K562 (cell line): ENCODE measurements around the gene ZDHHC24. TPM values are rescaled to one million over a fixed set of nuclear protein-coding genes. Genes with fewer than 3 reads are reported as not detected.
A peak's percentile ranks its signal among the peaks of the same experiment; 100 is the strongest.

Source experiments
- ATAC-seq: fragments of 200-7000 bp; cut with Tn5 transposase; 3 replicates; pipeline ENCODE4 v1.9.1; 2020; ENCODE audit warnings: moderate library complexity
- BruUV-seq: library from RNA; stranded (reverse); fragments of 400-500 nt; replicated peaks from 2 replicates; lab custom pipeline; 2021; lab: Mats Ljungman, UMichigan
- CTCF ChIA-PET: fragments of 300-600 bp; formaldehyde crosslinking; extraction: SDS; loops from one replicate; lab custom pipeline; 2021; ENCODE audit warnings: low intra/inter-chr PET ratio; lab: Yijun Ruan, JAX
- POLR2A ChIA-PET: fragments of 300-600, 350-650 bp; sonication (Branson Sonifier 250); formaldehyde crosslinking; extraction: SDS; loops from one replicate; lab custom pipeline; 2021; ENCODE audit warnings: antibody characterized with exemption, inconsistent platforms; lab: Yijun Ruan, JAX
- DNase-seq, 4 experiments: peaks; one replicate each; pipeline versions ENCODE4 v3.0.0 to v3.0.0-alpha.2; 2011 to 2018; ENCODE audit warnings: low spot score in 3 of 4, mixed read lengths in 3 of 4; ENCODE audit errors: extremely low read depth in 1 of 4
- FAIRE-seq: peaks from 2 replicates; lab custom pipeline; 2011; peaks lifted over from hg19 to GRCh38; lab: Jason Lieb, UNC
- H2AFZ ChIP-seq: 2 replicates; pipeline ENCODE4 v1.6.0; 2011; ENCODE audit warnings: low read depth, low read length, control low read depth, inconsistent platforms
- H3K27ac ChIP-seq: fragments of 200-600 bp; 3 replicates; pipeline ENCODE4 v1.8.0; 2011; ENCODE audit warnings: low read depth, mild to moderate bottlenecking, control low read depth, inconsistent platforms, low read length, moderate library complexity, mixed read lengths; ENCODE audit errors: extremely low read depth
- H3K27me3 ChIP-seq, 2 experiments: fragments of 300-600 bp in 1 of 2; 2 replicates in 1 of 2; 3 replicates in 1 of 2; pipeline versions ENCODE4 v1.6.0 to v1.8.0; 2011; ENCODE audit warnings: inconsistent platforms in 2 of 2, low read length in 2 of 2, mild to moderate bottlenecking in 1 of 2, mixed read lengths in 1 of 2, moderate library complexity in 1 of 2; ENCODE audit not compliant: control insufficient read depth in 2 of 2, insufficient read depth in 2 of 2
- H3K36me3 ChIP-seq: fragments of 300-600 bp; 3 replicates; pipeline ENCODE4 v1.8.0; 2011; ENCODE audit warnings: mild to moderate bottlenecking, low read length, inconsistent platforms; ENCODE audit not compliant: control insufficient read depth, insufficient read depth
- H3K4me1 ChIP-seq, 2 experiments: fragments of 200-600 bp in 1 of 2; replicated peaks in 1 of 2; 2 replicates in 1 of 2; 3 replicates in 1 of 2; pipeline versions ENCODE4 v1.5.1 to v1.8.0; 2011; ENCODE audit warnings: inconsistent platforms in 2 of 2, low read length in 2 of 2, mild to moderate bottlenecking in 1 of 2, mixed read lengths in 1 of 2, moderate library complexity in 1 of 2; ENCODE audit not compliant: control insufficient read depth in 2 of 2, insufficient read depth in 2 of 2
- H3K4me2 ChIP-seq: 2 replicates; pipeline ENCODE4 v1.6.1; 2011; ENCODE audit warnings: low read length, control low read depth, inconsistent platforms, mixed read lengths; ENCODE audit not compliant: insufficient read depth
- H3K4me3 ChIP-seq: fragments of 200-600 bp; sonication (generic), shearing (Covaris generic); 2 replicates; pipeline ENCODE4 v1.5.1; 2016; ENCODE audit warnings: control low read depth, inconsistent platforms
- H3K79me2 ChIP-seq: fragments of 200-600 bp; 3 replicates; pipeline ENCODE4 v1.8.0; 2011; ENCODE audit warnings: low read length, inconsistent platforms; ENCODE audit not compliant: control insufficient read depth, insufficient read depth
- H3K9ac ChIP-seq, 2 experiments: 2 replicates each; pipeline versions ENCODE4 v1.6.0 to v1.6.1; 2011; ENCODE audit warnings: low read depth in 2 of 2, low read length in 2 of 2, control low read depth in 1 of 2, inconsistent platforms in 1 of 2, mild to moderate bottlenecking in 1 of 2, mixed read lengths in 1 of 2; ENCODE audit not compliant: insufficient read depth in 1 of 2
- H3K9me1 ChIP-seq: one replicate; pipeline ENCODE4 v1.6.0; 2011; ENCODE audit warnings: inconsistent platforms, mild to moderate bottlenecking, low read length, moderate library complexity; ENCODE audit not compliant: control insufficient read depth, insufficient read depth
- H3K9me3 ChIP-seq: replicated peaks from 2 replicates; pipeline ENCODE4 v1.5.1; 2011; ENCODE audit warnings: low read depth, low read length, inconsistent platforms; ENCODE audit not compliant: control insufficient read depth, insufficient read depth
- H4K20me1 ChIP-seq: replicated peaks from 2 replicates; pipeline ENCODE4 v1.6.1; 2011; ENCODE audit warnings: low read length, inconsistent platforms, mixed read lengths; ENCODE audit not compliant: control insufficient read depth, insufficient read depth
- DIDO1 ChIP-seq: fragments of 450-650 bp; IDR thresholded peaks from 2 replicates; pipeline ENCODE4 v1.6.1; 2016; ENCODE audit warnings: low read depth, missing biosample characterization, missing genetic modification characterization
- FOSL1 ChIP-seq: fragments of 200-800 bp; sonication (Bioruptor generic); conservative IDR thresholded peaks from 2 replicates; pipeline ENCODE4 v1.6.1; 2016; ENCODE audit warnings: missing genetic modification characterization, missing compliant biosample characterization
- FUS ChIP-seq: fragments of 200-400 bp; formaldehyde crosslinking; optimal IDR thresholded peaks from 2 replicates; pipeline ENCODE3; 2017; ENCODE audit warnings: low read depth, low read length
- GTF2A2 ChIP-seq: IDR thresholded peaks from 2 replicates; pipeline ENCODE4 v1.6.1; 2016; ENCODE audit warnings: mild to moderate bottlenecking, missing genetic modification characterization, missing compliant biosample characterization
- HDAC1 ChIP-seq, 2 experiments: fragments of 450-650 bp; IDR thresholded peaks; 2 replicates each; pipeline ENCODE4 v1.6.1; 2016 to 2017; ENCODE audit warnings: inconsistent platforms in 1 of 2, mild to moderate bottlenecking in 1 of 2, moderate library complexity in 1 of 2
- HNRNPL ChIP-seq: fragments of 200-400 bp; formaldehyde crosslinking; IDR thresholded peaks from 2 replicates; pipeline ENCODE4 v1.6.1; 2017; ENCODE audit warnings: low read depth, mild to moderate bottlenecking, low read length
- JUN ChIP-seq, 2 experiments: sonication (generic) in 1 of 2; formaldehyde crosslinking in 1 of 2; IDR thresholded peaks; 2 replicates each; pipeline versions ENCODE4 v1.6.1 to v1.8.0; 2012 to 2022; ENCODE audit warnings: borderline replicate concordance in 2 of 2, mild to moderate bottlenecking in 2 of 2, improper control_type of control experiment in 1 of 2, low read depth in 1 of 2, low read length in 1 of 2, missing genetic modification reagents in 1 of 2
- MIER1 ChIP-seq: fragments of 450-650 bp; IDR thresholded peaks from 2 replicates; pipeline ENCODE4 v1.6.1; 2016; ENCODE audit warnings: antibody characterized with exemption, mild to moderate bottlenecking, low read depth
- NR4A1 ChIP-seq, 2 experiments: fragments of 250-450 bp in 1 of 2; fragments of 450-650 bp in 1 of 2; sonication (Bioruptor Pico) in 1 of 2; IDR thresholded peaks; 2 replicates each; pipeline versions ENCODE4 v1.4.0 to v1.6.1; 2016 to 2020; ENCODE audit warnings: mild to moderate bottlenecking in 2 of 2, missing compliant biosample characterization in 1 of 2, missing genetic modification characterization in 1 of 2, moderate library complexity in 1 of 2
- POLR2G ChIP-seq: fragments of 200-400 bp; formaldehyde crosslinking; IDR thresholded peaks from 2 replicates; pipeline ENCODE4 v1.6.1; 2017; ENCODE audit warnings: low read depth, mild to moderate bottlenecking, antibody characterized with exemption, low read length, moderate library complexity
- RNF2 ChIP-seq: sonication (generic); IDR thresholded peaks from 2 replicates; pipeline ENCODE4 v1.6.1; 2016
- SMARCA5 ChIP-seq: fragments of 450-650 bp; IDR thresholded peaks from 2 replicates; pipeline ENCODE4 v1.6.1; 2016
- TOE1 ChIP-seq, 2 experiments: fragments of 450-650 bp in 1 of 2; sonication (generic) in 1 of 2; formaldehyde crosslinking in 1 of 2; IDR thresholded peaks; 2 replicates each; pipeline versions ENCODE4 v1.7.1 to v1.8.0; 2016 to 2022; ENCODE audit warnings: borderline replicate concordance in 2 of 2, mild to moderate bottlenecking in 2 of 2, antibody characterized with exemption in 1 of 2, inconsistent platforms in 1 of 2, low read depth in 1 of 2, missing genetic modification reagents in 1 of 2, moderate library complexity in 1 of 2
- ZNF175 ChIP-seq: fragments of 200-800 bp; sonication (Bioruptor generic); IDR thresholded peaks from 2 replicates; pipeline ENCODE4 v1.6.1; 2016; ENCODE audit warnings: low read depth, mild to moderate bottlenecking, missing genetic modification characterization, missing compliant biosample characterization
- WGBS: fragments of 100-300 bp; shearing (Covaris generic); methylation state at CpG from one replicate; pipeline ENCODE4 v1.1.6; 2016; ENCODE audit warnings: low coverage, mixed read lengths; ENCODE audit not compliant: insufficient coverage; ENCODE audit errors: missing lambda C conversion rate; 5-methylcytosine and 5-hydroxymethylcytosine counted together
- in situ Hi-C: fragments of 300-500 bp; cut with MboI; formaldehyde crosslinking; loops from 4 replicates; pipeline ENCODE4 v1.15.0; 2018; ENCODE audit warnings: inconsistent platforms, mixed read lengths
- intact Hi-C: fragments of 100-400 bp; cut with micrococcal nuclease; formaldehyde crosslinking; loops from 2 replicates; pipeline ENCODE4 v1.14.2; 2022
- polyA plus RNA-seq, 8 experiments: library from polyadenylated mRNA; depleted of rRNA in 4 of 8; stranded (reverse) in 5 of 8; unstranded in 3 of 8; fragments of >200 nt; fragmentation: Nextera tagmentation in 2 of 8; fragmentation: Illumina TruSeq in 1 of 8; extraction: Ambion mirVana in 2 of 8; extraction: Trizol in 1 of 8; gene quantifications; 2 replicates each; pipeline versions ENCODE4 v1.2.1 to v1.2.3, GENCODE V29; 2011 to 2014; ENCODE audit warnings: inconsistent platforms in 1 of 8, missing spikeins in 1 of 8
- total RNA-seq, 7 experiments: library from RNA; depleted of rRNA in 6 of 7; stranded (reverse); fragments of >200 nt in 6 of 7; fragmentation: Illumina TruSeq in 2 of 7; extraction: Trizol in 2 of 7; gene quantifications; 2 replicates each; pipeline versions ENCODE4 v1.2.1 to v1.2.3, GENCODE V29; 2011 to 2021; ENCODE audit warnings: low replicate concordance in 1 of 7
- TF ChIP-seq, protein P1 (sequence below): fragments of 250-450 bp; sonication (Bioruptor Pico); IDR thresholded peaks from 2 replicates; pipeline ENCODE4 v1.9.0; 2021; ENCODE audit warnings: mild to moderate bottlenecking

Gene ZDHHC24
- total and polyA plus RNA-seq, 9 of the 15 experiments (the other 6 are each of a cell fraction or from before 2014, with no cell fraction given) = 0.45 to 11.2 (median 2.7) TPM

DNA sequence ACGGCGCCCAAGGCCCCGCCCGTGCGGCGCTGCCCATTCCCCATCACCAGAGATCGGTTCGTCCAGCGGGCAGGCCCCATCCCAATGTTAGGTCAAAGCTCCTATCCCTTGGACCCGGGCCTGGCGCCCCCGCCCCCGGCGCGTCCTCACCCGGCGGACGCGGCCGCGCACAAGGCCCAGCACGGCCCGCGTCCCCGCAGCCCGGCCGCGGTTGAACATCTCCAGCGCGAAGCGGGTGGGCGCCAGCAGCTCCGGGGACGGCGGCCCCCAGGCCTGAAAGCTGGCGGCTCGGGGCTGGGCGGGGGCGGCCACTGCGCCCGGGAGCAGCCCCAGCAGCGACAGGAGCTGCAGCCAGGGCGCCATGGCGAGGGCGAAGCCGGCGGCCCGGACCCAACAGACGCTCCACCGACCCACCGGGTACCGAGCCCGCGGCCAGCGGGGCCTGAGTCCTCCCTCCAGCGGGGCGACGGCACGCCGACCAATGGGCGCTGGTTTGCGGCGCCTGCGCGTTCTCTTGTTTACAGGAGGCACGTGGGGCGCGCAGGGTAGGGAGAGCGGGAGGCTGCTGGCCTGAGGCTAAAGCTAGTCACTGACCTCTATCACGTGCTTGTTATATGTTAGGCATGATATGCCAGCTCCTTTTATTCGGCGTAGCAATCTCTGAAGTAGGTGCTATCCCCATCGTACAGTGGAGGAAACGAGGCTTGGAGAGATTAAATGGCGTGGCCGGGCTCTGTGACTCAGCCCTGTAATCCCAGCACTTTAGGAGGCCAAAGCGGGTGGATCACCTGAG lies 22.5 kb upstream of the ZDHHC24 start, which contains the start of gene CTSF:
CTSF (minus strand) TSS at position 483 of the 793 bp plus-strand sequence; CDS start at position 363, 120 bp downstream.
- CTCF ChIA-PET = no interaction called here
- peak within 1 kb of the TSS; percentile 48 for H3K4me3 ChIP-seq
- no peaks in the 10 kb centered on the region for H3K79me2 ChIP-seq
- POLR2A ChIA-PET = interaction anchor here (0.5 to 1.8 kb wide), 12 partner anchors 9 to 922 kb away, joined by 3 to 8 read pairs (median 4); partner anchors contain the start of gene RBM4
- in situ Hi-C loops (loop anchor here (5.0 kb wide), 1 partner anchor 269 kb away; no protein-coding TSS in a partner anchor), intact Hi-C loops (no loop called here)
- BruUV-seq = no TSS peak
- H3K9ac ChIP-seq = peak within 1 kb of the TSS; percentile 49 to 83; a peak in 3 of 4 replicates
- peaks cover 8 to 22% of the 10 kb centered on the region in 2 experiments; a peak in 4 of 5 replicates for H3K4me1 ChIP-seq
- no peaks in the 10 kb centered on the region for H3K9me1 ChIP-seq
- H3K27ac ChIP-seq = no peak within 1 kb of the TSS; the same call in 2 of the 3 replicates
- no peaks in the 10 kb centered on the region for H3K9me3 ChIP-seq
- H2AFZ ChIP-seq = peak within 1 kb of the TSS; percentile 89
- peak; percentile 88 to 100 (median 100) for DNase-seq
- H4K20me1 ChIP-seq = no peaks in the 10 kb centered on the region
- 2% methylated on average over 72 of the region's 77 CpGs for WGBS
- ATAC-seq = peak; percentile 98
- H3K36me3 ChIP-seq = no peaks in the 10 kb centered on the region
- peak within 1 kb of the TSS; percentile 72 for H3K4me2 ChIP-seq
- FAIRE-seq = peak; percentile 89
- H3K27me3 ChIP-seq = peaks cover 0 to 10% of the 10 kb centered on the region in 2 experiments; a peak in 2 of 5 replicates
- TF ChIP-seq, protein P1, sequence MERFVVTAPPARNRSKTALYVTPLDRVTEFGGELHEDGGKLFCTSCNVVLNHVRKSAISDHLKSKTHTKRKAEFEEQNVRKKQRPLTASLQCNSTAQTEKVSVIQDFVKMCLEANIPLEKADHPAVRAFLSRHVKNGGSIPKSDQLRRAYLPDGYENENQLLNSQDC (CRISPR knock-in tag) = no peak
- TF ChIP-seq DIDO1 (no peak), MIER1 (no peak), FUS (peak; percentile 68), ZNF175 (CRISPR knock-in tag) (no peak), GTF2A2 (tag) (no peak), HDAC1 (IDR thresholded peaks at IDR 0.05) (peak in 1 of 2 experiments; percentile 85; a peak in 2 of 4 replicates), JUN (IDR thresholded peaks at IDR 0.05; ENCODE audit: borderline replicate concordance, low read depth, low read length) (peak; percentile 37; the same call in 1 of the 2 replicates), JUN (CRISPR knock-in tag; IDR thresholded peaks at IDR 0.05; ENCODE audit: borderline replicate concordance) (no peak), NR4A1 (CRISPR knock-in tag; IDR thresholded peaks at IDR 0.05) (no peak), NR4A1 (tag; IDR thresholded peaks at IDR 0.05) (no peak), POLR2G (peak; percentile 67), SMARCA5 (no peak), FOSL1 (peak; percentile 58), TOE1 (IDR thresholded peaks at IDR 0.05; ENCODE audit: borderline replicate concordance) (peak; percentile 73), TOE1 (CRISPR knock-in tag; IDR thresholded peaks at IDR 0.05; ENCODE audit: borderline replicate concordance, low read depth) (no peak), RNF2 (0 out of 2 replicates have a peak, but pooled peaks have one; percentile 27), HNRNPL (no peak)
